HG03103 (cell line): ENCODE results near the gene NTRK2.

ENCODE experiments used
- ATAC-seq: cut with Tn5 transposase; IDR thresholded peaks from one replicate; pipeline ENCODE4 v1.9.1; 2021; ENCODE audit warnings: low read depth; ENCODE audit not compliant: unreplicated experiment

NTRK2 gene

DNA sequence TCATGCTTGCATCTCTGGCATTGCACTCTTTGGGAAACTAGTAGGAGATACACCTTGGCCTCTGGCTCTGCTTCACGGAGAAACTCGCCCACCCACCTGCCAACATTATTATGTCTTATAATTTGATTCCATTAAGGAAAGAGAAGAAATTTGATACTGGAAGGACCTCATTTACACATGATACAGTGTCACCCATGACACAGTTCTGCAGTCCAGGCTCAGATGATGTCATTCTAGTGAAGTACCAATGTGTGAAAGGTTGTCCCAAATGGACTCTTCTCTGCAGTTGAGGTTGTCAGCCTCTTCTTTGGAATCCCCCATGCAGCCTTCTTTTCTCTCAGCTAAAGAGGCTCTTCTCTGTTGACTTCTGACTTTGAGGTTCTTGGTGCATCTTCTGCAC, 329.1 kb downstream of the NTRK2 start:
- ATAC-seq, result no peak

- ATAC-seq, result no peak
Observed at GRCh38 chr9:84999788-85000187, 330.3 kb downstream of the NTRK2 start.

GRCh38 chr9:85001925-85002324, 332.4 kb downstream of the NTRK2 start:
- ATAC-seq, result no peak

DNA sequence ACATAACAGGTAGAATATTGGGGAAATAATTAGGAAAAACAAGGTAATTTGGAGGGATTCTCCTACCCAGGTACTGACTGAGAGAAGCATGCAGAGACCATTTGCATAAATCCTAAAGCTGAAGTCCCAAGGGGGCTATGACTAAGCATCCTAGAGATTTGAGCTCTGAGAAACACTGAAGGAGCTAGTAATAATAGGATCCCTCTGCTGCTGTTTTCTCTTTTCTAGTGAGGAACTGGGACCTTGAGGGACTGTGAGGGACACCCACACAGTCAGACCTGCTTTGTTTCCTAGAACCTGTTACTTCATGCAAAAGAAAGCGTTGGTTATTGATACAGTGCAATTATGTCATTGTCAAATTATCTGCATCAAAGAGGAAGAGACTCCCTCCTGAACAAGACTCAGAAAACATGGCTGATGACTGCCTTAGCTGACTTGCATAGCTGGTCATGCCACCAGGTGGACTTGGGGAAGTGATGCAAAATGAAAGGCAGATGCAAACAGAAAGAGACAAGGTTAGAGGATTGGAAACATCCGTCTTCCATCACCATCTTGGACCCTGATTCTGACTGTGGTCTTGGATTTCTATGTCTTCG, 335.4 kb downstream of the NTRK2 start:
- no peak for ATAC-seq

- ATAC-seq, result no peak
Observed at GRCh38 chr9:85007748-85008147, 338.2 kb downstream of the NTRK2 start.

DNA sequence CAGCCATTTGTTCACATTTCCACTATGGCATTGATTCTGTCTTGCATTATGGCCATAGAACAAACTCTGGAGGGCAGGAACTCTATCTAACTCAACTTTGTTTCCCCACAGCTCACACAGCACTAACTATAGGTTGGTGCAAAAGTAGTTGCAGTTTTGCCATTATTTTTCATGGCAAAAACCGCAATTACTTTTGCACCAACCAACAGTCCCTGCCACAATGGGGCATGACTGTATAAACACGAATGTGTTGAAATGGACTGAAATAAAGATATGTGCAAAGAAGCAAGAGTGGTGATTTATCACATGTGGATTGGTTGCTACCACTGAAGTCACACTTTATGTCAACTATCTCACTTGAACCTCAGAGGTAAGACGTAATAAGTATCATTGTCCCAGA, 338.7 kb downstream of the NTRK2 start:
- ATAC-seq, result no peak

- ATAC-seq, result peak; percentile 81
Observed at GRCh38 chr9:85009251-85009650, 339.7 kb downstream of the NTRK2 start.

GRCh38 chr9:85013703-85014102, 344.2 kb downstream of the NTRK2 start:
- ATAC-seq, result no peak

DNA sequence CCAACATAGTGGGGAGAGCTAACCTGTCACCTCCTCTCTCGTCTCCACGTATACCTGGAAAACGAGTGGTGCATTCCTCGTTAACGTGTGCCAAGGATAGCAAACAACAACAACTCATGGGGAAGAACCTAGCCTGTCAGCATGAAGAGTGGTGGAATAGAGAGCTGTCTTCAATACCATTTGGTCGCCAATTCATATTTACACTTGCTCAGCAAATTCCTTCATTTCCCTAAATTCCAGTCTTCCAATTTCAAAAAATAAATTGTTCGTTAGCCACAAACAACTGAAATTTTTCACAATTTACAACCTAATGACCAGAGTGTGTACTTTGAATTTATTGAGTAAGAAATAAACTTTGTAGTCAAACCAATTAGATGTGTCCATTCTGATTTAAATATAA, 344.8 kb downstream of the NTRK2 start:
- ATAC-seq, result no peak

- no peak for ATAC-seq
Observed at GRCh38 chr9:85016384-85017006, 347.0 kb downstream of the NTRK2 start.

DNA sequence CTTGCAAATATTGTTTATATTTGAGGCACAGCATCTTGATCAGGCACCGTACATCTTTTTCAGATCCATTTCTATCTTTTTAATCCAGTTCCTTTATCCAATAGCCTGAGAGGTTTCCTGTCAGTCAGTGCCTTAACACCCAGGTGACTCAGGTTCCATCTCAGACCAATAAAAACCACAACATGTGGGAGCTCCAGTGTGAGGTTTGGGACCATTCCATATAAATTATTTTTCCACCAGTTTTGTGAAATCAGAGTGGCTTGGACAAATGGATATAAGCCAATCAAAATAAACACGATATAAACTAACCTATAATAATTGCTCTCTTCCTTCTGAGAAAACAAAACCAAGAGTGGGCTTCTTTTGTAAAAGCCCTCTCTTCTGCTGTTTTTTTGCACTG, 351.3 kb downstream of the NTRK2 start:
- no peak for ATAC-seq

GRCh38 chr9:85021686-85022085, 352.2 kb downstream of the NTRK2 start:
- ATAC-seq, result no peak

DNA sequence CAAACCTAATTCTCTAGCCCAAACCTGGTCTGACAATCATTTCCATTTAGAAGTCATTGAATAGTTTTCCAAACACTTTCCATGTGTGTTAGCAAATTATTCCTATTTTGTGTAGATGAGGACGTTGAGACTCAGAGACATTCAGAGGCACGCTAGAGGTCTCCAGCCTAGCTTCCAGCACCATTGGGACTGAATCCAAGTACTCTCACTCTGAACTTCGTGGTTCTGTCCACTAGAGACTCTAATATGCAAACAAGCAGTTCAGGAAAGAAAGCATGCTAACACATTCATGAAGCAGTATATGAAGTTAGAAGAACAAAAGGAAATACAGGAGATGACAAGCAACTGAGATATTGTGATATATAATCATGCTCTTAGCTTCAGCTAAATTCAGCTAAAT, 354.8 kb downstream of the NTRK2 start:
- no peak for ATAC-seq

GRCh38 chr9:85025638-85026037, 356.1 kb downstream of the NTRK2 start:
- ATAC-seq, result no peak

DNA sequence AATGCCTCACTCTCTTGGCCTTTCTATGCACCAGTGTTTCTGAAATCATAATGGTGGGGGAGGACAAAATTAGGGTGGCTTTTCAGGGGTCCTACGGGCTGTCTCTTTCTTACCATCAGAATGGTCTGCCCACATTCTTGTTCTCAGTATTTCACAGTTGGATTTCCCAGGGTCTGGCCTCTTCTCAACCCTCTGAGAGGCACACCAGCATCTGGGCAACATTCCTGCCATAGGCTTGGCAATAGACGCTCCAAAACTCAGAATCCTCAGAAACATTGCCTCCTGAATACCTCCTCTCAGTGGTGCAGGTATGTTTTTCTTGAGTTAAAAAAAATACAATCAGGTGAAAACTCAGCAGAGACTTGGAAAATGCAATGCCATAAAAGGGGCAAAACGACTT, 358.3 kb downstream of the NTRK2 start:
- ATAC-seq, result no peak

DNA sequence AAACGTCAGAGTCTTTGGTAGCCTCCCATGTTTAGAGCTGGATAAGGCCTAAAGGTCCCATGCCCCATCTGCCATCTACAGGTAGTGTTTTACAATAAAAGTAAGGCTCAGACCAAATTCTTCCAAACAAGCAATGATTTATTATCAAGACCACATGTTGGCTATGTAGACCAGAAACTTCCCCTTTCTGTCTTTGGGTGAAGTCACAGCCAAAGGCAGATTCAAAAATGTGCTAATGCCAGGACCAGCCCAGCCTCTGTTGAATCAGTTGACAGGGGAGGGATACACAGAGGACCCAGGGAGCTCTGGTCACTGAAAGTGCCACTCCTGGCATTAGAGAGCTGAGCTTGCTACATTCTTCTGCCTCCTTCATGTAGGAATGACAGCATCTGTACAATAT, 360.8 kb downstream of the NTRK2 start:
- no peak for ATAC-seq

- no peak for ATAC-seq
Observed at GRCh38 chr9:85036496-85036895, 367.0 kb downstream of the NTRK2 start.

- no peak for ATAC-seq
Observed at GRCh38 chr9:85038061-85038460, 368.5 kb downstream of the NTRK2 start.

- no peak for ATAC-seq
Observed at GRCh38 chr9:85038824-85039608, 369.5 kb downstream of the NTRK2 start.

GRCh38 chr9:85040146-85040545, 370.6 kb downstream of the NTRK2 start:
- no peak for ATAC-seq

GRCh38 chr9:85040821-85041465, 371.4 kb downstream of the NTRK2 start:
- ATAC-seq, result no peak
